ENCODE results near the gene SMIM1. TPM values are rescaled to one million over a fixed set of nuclear protein-coding genes. Genes with fewer than 3 reads are reported as not detected.

SMIM1 gene
- total RNA-seq, 1 experiment from 2014 or later, result 2.7 TPM

- no peak for DNase-seq
- intact Hi-C loops (cut with micrococcal nuclease; ENCODE audit: unreplicated experiment), result no loop called here
- H3K4me1 Mint-ChIP-seq (ENCODE audit: low read depth, unreplicated experiment), result no peaks in the 10 kb centered on the region
- no peak for TF ChIP-seq CTCF (IDR thresholded peaks at IDR 0.05; ENCODE audit: unreplicated experiment)
- no peaks in the 10 kb centered on the region for H3K27me3 Mint-ChIP-seq (ENCODE audit: unreplicated experiment)
- no TSS peak for BruUV-seq (replicated peaks)
- no peak overlapping the region for H3K27ac Mint-ChIP-seq (ENCODE audit: unreplicated experiment)
- CTCF ChIA-PET, result no interaction called here
- no peaks in the 10 kb centered on the region for H3K9me3 Mint-ChIP-seq (ENCODE audit: low read depth, unreplicated experiment)
- no peak overlapping the region for H3K4me3 Mint-ChIP-seq (ENCODE audit: low read depth, unreplicated experiment)
- peaks cover 31% of the 10 kb centered on the region for H3K36me3 Mint-ChIP-seq (ENCODE audit: insufficient read depth, unreplicated experiment)
Observed at GRCh38 chr1:3785456-3786157, 13.1 kb downstream of the SMIM1 start.

- Mint-ChIP-seq H3K9me3 (ENCODE audit: low read depth, unreplicated experiment) (no peaks in the 10 kb centered on the region), H3K4me3 (ENCODE audit: low read depth, unreplicated experiment) (no peak overlapping the region), H3K27ac (ENCODE audit: unreplicated experiment) (no peak overlapping the region), H3K27me3 (ENCODE audit: unreplicated experiment) (no peaks in the 10 kb centered on the region), H3K4me1 (ENCODE audit: low read depth, unreplicated experiment) (no peaks in the 10 kb centered on the region), H3K36me3 (ENCODE audit: insufficient read depth, unreplicated experiment) (peaks cover 30% of the 10 kb centered on the region)
- no peak for DNase-seq
- no TSS peak for BruUV-seq (replicated peaks)
- intact Hi-C loops (cut with micrococcal nuclease; ENCODE audit: unreplicated experiment), result no loop called here
- CTCF ChIA-PET, result no interaction called here
- no peak for TF ChIP-seq CTCF (IDR thresholded peaks at IDR 0.05; ENCODE audit: unreplicated experiment)
Observed at GRCh38 chr1:3786468-3787348, 14.2 kb downstream of the SMIM1 start.

GRCh38 chr1:3787349-3787715 lies 14.8 kb downstream of the SMIM1 start:
- no peaks in the 10 kb centered on the region for H3K27me3 Mint-ChIP-seq (ENCODE audit: unreplicated experiment)
- H3K9me3 Mint-ChIP-seq (ENCODE audit: low read depth, unreplicated experiment), result no peaks in the 10 kb centered on the region
- BruUV-seq (replicated peaks), result no TSS peak
- DNase-seq, result no peak
- CTCF ChIA-PET, result no interaction called here
- intact Hi-C loops (cut with micrococcal nuclease; ENCODE audit: unreplicated experiment), result no loop called here
- no peak overlapping the region for H3K4me3 Mint-ChIP-seq (ENCODE audit: low read depth, unreplicated experiment)
- TF ChIP-seq CTCF (IDR thresholded peaks at IDR 0.05; ENCODE audit: unreplicated experiment), result no peak
- H3K4me1 Mint-ChIP-seq (ENCODE audit: low read depth, unreplicated experiment), result no peaks in the 10 kb centered on the region
- peaks cover 27% of the 10 kb centered on the region for H3K36me3 Mint-ChIP-seq (ENCODE audit: insufficient read depth, unreplicated experiment)
- no peak overlapping the region for H3K27ac Mint-ChIP-seq (ENCODE audit: unreplicated experiment)

- CTCF ChIA-PET, result no interaction called here
Observed at GRCh38 chr1:3787745-3788605, 15.4 kb downstream of the SMIM1 start.

More at GRCh38 chr1:3787745-3788605, 15.4 kb downstream of the SMIM1 start:
- Mint-ChIP-seq H3K36me3 (ENCODE audit: insufficient read depth, unreplicated experiment) (peaks cover 22% of the 10 kb centered on the region), H3K27me3 (ENCODE audit: unreplicated experiment) (no peaks in the 10 kb centered on the region), H3K4me3 (ENCODE audit: low read depth, unreplicated experiment) (no peak overlapping the region), H3K27ac (ENCODE audit: unreplicated experiment) (no peak overlapping the region), H3K9me3 (ENCODE audit: low read depth, unreplicated experiment) (no peaks in the 10 kb centered on the region), H3K4me1 (ENCODE audit: low read depth, unreplicated experiment) (no peaks in the 10 kb centered on the region)
- TF ChIP-seq CTCF (IDR thresholded peaks at IDR 0.05; ENCODE audit: unreplicated experiment), result no peak
- BruUV-seq (replicated peaks), result no TSS peak
- intact Hi-C loops (cut with micrococcal nuclease; ENCODE audit: unreplicated experiment), result no loop called here
- no peak for DNase-seq
